KOPT-K1 (cell line): Measurements from ENCODE around the gene ARHGAP24.

Source experiments
- H3K27ac ChIP-seq: fragments of 200-600 bp; sonication (generic); 2 replicates; pipeline ENCODE4 v1.5.1; 2016; ENCODE audit warnings: antibody characterized with exemption, mild to moderate bottlenecking, low read depth, low read length; ENCODE audit not compliant: poor library complexity, severe bottlenecking
- H3K36me3 ChIP-seq: fragments of 200-600 bp; sonication (generic); 2 replicates; pipeline ENCODE4 v1.5.1; 2017; ENCODE audit warnings: antibody characterized with exemption, mild to moderate bottlenecking, low read length, moderate library complexity; ENCODE audit not compliant: insufficient read depth
- H3K9me3 ChIP-seq: fragments of 200-600 bp; sonication (generic); 2 replicates; pipeline ENCODE4 v1.5.1; 2017; ENCODE audit warnings: antibody characterized with exemption, low read length, mild to moderate bottlenecking; ENCODE audit not compliant: insufficient read depth, poor library complexity, severe bottlenecking

ARHGAP24 gene

DNA sequence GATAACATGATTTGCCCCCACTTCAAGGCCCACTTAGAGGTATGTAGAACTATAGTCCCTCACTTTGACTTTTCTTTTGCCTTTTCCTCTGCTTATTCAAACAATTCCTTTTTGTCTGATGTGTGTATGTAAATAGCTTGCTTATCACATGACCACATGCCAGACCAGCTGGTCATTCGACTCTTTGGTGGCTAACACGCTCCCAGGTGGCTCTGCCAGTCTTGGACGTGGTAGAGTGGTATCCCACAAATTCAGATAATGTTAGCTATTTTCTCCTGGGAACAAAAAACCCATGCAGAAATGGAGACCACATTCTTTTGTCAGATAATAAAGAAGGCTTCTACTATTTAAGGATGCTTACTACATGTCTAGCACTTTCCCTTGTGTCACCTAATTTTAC lies 47.9 kb downstream of the ARHGAP24 start:
- H3K9me3 ChIP-seq: no peaks in the 10 kb centered on the region
- no peaks in the 10 kb centered on the region for H3K36me3 ChIP-seq
- H3K27ac ChIP-seq: no peak overlapping the region

DNA sequence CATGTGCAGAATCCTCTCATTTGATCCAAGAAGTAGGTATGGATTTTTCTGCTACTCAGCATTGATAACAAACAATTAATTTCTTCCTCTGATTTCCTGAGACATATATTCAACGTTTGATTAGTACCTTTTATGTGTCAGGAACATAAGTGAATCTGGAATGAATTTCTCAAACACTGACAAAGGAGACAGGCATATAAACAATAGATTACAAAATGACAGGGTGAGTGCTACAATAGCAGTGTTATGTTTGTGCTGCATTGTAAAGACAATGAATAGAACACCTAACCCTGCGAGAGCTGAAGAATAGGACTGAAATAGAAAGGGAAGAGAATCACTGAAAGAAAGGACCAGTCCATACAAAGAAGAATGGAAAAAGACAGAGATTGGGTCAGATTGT lies 52.9 kb downstream of the ARHGAP24 start:
- H3K9me3 ChIP-seq: no peaks in the 10 kb centered on the region
- H3K36me3 ChIP-seq: no peaks in the 10 kb centered on the region
- no peak overlapping the region for H3K27ac ChIP-seq

DNA sequence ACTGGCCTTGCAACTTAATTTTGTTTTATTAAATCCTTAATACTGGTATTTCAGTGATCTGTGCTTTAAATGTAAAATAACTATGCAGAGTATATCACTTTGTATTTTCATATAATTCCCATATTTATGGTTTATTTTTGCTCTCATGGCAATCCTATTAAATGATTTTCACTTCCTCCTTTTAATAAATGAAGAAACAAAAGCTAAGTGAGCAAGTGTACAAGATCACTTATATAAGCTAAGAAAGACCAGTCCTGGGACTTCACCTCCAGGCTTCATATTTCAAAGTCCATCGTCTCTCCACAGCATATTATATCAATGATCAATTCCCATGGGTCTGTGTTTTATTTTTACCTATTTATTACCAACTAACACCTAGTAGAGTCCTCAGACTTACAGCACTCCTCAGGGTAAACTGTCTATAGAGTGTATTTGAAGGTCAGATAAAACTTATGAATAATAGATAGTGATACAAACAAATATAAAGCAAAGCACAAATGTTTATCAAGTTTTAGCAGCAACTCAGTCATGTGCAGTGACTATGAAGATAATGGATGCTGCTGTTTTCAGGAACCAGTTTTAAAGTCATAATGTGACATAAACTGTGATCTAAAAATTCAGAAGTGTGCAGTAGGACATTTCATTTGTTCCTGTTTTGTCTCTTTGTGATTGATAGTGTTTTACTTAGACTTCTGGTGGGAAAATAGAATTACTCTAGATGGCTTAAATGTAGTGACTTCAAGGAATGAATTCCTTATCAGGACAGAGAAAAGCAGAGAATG lies 56.8 kb downstream of the ARHGAP24 start:
- H3K9me3 ChIP-seq: no peaks in the 10 kb centered on the region
- H3K27ac ChIP-seq: no peak overlapping the region
- no peaks in the 10 kb centered on the region for H3K36me3 ChIP-seq

DNA sequence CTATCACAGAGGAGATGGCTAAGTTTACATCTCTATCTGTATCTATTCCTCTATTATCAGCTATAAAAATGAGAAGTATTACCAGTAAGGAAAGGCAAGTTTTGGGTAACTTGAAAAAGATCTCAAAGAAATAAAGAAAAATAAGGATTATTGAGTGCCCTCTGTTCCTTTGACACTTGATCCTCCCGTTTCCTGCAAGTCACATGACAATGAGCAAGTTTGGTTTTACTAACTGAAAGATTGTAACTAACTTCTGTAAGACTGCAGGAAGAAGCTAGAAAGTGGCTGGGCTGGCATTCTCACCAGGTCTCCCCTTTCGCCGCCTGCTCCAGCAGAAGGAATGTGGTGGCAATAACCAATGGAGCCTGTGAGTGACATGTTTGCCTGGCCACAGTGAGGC lies 59.2 kb downstream of the ARHGAP24 start:
- Histone ChIP-seq H3K9me3 (no peaks in the 10 kb centered on the region), H3K27ac (no peak overlapping the region), H3K36me3 (no peaks in the 10 kb centered on the region)

DNA sequence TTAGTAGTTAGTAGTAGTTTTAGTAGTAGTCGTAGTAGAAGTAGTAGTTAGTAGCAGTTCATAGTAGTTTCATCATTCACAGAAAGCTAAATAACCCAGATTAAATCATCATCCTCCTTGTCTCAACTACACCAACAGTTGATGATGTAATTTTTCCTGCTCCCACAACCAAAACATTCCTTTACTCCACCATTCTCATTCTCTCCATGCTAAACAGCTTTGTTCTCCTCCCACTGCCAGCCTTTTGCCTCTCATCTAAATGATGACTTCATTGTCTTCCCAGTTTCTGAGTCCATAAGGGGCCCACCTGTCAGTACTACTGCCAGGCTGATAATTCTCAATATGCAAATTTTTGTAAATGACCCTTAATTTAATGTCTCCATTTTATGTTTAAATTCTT lies 68.9 kb downstream of the ARHGAP24 start:
- no peak overlapping the region for H3K27ac ChIP-seq
- no peaks in the 10 kb centered on the region for H3K9me3 ChIP-seq
- H3K36me3 ChIP-seq: no peaks in the 10 kb centered on the region

DNA sequence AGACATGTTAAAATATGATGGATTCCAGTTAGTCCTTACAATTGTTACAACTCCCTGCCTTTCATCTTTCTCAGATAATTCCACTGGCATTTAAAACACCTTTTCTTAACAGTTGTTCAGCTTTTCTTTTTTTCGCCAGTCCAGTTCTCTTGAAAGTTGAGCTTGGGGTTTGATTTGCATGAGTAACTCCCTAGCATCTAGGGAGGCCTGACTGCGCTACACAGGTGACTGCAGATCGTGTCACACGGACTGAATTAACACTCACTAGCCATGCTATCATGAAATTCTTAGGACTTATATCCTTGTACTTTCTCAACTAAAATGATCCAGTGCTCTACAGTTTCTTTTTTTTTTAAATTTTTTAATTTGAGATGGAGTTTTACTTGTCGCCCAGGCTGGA lies 69.8 kb downstream of the ARHGAP24 start:
- no peaks in the 10 kb centered on the region for H3K36me3 ChIP-seq
- no peak overlapping the region for H3K27ac ChIP-seq
- H3K9me3 ChIP-seq: no peaks in the 10 kb centered on the region

DNA sequence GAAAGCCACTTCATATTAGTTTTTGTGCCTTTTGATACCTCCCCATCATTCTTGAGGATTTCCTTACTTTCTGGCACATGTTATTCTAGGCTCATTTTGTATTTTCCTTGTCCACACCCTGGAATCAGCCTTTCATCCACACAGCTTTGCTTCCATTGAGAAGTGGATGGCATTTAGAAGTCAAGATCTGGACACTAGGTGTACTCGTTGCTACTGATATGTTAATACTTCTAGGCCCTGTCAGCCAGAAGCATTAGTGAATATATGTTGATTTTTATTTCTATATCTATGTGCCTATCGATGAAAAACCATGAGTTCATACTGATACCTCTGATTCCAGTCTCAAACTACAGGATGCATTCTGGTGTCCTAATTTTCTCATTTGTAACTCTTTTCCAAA lies 73.2 kb downstream of the ARHGAP24 start:
- Histone ChIP-seq H3K27ac (no peak overlapping the region), H3K36me3 (no peaks in the 10 kb centered on the region), H3K9me3 (no peaks in the 10 kb centered on the region)

DNA sequence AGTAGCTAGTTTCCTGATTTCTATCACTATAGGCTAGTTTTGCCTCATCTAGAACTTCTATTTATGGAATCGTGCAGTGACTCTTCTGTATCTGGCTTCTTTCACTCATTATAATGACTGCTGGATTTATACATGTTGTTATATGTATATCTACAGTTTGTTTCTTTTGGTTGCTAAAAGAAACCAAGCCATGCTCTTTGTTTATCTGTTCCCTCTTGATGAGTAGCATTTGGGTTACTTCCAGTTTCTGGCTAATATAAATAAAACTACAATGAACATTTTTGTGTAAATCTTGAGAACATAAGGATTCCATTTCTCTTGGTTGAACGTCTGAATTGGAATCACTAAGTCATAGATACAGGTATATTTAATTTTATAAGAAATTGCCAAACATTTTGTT lies 73.9 kb downstream of the ARHGAP24 start:
- Histone ChIP-seq H3K27ac (no peak overlapping the region), H3K36me3 (no peaks in the 10 kb centered on the region), H3K9me3 (no peaks in the 10 kb centered on the region)

DNA sequence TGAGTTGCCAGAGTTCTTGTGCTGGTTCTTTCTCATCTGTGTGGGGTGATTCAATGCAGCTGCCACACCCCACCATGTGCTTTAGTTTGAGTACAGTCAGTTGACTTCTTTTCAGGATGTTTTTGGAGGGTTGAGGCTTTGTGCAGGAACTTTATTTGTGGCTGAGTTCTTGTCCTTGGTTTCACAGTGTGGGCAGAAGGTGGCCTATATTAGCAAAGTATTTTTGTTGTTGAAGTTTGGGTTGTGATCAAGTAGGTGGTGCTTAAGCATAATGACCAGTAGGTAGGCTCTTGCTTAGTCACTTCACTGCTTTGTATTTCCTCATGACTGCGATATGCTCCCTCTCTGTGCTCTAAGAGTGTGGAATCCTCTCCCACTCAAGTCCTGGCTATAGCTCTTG lies 80.3 kb downstream of the ARHGAP24 start:
- H3K36me3 ChIP-seq: no peaks in the 10 kb centered on the region
- H3K27ac ChIP-seq: no peak overlapping the region
- H3K9me3 ChIP-seq: no peaks in the 10 kb centered on the region

DNA sequence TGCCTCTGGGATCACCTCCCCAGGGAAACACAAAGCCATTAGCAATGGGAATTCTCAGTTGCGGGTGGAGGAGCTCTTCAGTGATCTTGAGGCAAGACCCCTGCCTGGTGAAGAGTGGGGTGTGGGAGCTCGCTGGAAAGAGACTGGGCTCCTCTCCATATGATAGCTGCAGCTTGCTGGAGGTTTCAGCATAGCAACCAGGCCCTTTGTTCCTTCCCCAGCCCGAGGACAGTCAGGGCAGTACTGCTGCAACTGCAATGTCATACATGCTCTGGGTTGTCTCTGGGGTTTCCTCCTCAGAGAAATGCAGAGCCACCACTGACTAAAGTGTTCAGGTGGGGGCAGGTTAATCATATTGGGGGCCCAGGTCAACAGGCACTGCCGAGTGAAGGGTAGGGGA lies 81.3 kb downstream of the ARHGAP24 start:
- Histone ChIP-seq H3K9me3 (no peaks in the 10 kb centered on the region), H3K27ac (no peak overlapping the region), H3K36me3 (no peaks in the 10 kb centered on the region)

DNA sequence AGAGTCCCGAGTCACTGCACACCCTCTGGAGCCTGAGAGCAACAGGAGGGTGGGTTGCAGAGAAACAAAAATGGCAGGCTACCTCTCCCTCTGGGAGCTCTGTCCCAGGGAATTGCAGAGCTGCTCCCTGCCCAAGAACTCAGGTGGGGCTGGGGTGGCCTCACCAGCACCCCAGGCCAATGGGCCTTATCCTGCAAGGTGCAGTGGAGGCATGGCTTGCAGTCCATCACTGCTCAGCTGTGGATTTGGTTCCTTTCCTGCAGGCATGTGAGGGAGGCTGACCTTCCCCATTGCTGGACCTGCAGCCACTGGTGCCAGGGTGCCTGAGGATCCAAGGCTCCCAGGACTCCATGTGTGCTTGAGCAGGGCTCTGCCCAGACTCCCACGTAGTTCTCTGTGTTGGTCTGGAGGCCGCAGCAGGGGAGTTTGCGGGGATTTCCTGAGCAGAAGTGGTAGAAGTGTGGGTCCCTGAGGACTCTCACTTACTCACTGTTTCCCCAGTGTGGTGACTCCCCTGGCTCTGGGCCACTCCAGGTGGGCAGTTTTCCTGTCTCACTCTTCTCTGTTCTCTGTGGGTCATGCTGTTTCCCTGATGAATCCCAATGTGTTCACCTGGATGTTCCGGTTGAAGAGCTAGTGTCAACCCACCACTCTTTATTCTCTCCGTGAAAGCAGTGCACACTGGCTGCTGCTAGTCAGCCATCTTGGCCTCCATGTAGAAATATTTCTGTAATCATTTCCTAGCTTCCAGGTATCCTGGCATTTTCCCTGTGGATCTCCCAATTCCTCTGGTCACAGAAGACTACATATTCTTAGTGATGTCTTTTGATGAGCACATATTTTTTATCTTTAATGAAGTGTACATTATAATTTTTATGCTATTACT lies 82.3 kb downstream of the ARHGAP24 start:
- H3K36me3 ChIP-seq: no peaks in the 10 kb centered on the region
- H3K9me3 ChIP-seq: no peaks in the 10 kb centered on the region
- H3K27ac ChIP-seq: no peak overlapping the region

DNA sequence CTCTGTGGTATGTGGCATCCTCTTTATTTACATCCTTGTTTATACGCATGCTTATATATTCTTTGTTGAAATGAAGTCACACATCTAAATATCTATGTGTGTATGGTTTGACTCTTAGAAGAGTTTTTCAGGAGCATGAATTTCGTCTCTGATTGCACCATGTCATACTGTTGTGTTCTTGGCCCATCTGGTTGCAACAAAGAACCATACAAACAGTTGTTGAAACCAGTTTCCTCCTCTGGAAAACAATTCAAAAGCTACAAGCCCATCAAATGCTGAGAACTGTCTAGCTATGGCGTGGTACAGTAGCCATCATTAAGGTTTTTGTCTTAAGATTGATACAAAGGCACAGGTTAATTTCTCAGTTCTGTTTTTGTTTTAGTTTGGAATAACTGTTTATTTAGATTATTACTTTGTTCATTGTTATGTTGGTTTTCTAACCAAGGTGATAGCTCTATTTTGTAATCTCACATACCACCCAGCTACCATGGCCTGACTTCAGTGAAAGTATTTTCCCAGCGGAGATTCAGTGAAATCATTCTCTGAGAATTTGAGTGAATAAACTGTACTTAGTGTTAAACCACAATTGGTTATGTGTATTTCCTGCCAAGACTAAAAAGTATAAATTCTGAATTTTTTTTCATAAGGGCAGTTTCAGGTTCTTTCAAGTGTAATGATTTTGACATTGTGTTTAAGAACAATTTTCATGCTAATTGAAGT lies 91.0 kb downstream of the ARHGAP24 start:
- H3K27ac ChIP-seq: no peak overlapping the region
- no peaks in the 10 kb centered on the region for H3K9me3 ChIP-seq
- no peaks in the 10 kb centered on the region for H3K36me3 ChIP-seq

DNA sequence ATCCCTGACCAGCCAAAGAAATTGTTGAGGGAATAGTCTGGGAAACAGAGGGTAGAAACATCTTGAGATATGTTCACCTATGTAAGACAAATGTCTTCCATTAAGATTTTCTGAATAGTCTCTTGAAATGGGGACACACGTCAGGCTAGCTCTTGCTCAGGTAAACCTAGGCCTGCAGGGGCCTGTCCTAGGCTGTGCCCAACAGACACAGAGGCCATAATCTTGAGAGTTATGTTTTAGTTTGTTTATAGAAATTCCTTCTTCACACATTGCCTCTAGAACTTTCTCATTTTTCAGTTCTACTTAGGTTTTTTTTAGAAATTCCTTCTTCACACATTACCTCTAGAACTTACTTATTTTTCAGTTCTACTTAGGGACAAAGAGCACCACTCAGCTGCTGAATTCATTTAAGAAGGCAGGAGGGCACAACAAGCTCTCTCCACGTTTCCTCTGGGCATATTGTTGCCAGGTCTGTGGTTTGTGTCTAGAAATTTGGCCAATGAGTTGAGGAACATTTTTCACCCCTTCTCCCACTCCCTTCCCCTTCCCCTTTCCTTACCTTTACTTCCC lies 94.9 kb downstream of the ARHGAP24 start:
- no peaks in the 10 kb centered on the region for H3K36me3 ChIP-seq
- no peak overlapping the region for H3K27ac ChIP-seq
- H3K9me3 ChIP-seq: no peaks in the 10 kb centered on the region

DNA sequence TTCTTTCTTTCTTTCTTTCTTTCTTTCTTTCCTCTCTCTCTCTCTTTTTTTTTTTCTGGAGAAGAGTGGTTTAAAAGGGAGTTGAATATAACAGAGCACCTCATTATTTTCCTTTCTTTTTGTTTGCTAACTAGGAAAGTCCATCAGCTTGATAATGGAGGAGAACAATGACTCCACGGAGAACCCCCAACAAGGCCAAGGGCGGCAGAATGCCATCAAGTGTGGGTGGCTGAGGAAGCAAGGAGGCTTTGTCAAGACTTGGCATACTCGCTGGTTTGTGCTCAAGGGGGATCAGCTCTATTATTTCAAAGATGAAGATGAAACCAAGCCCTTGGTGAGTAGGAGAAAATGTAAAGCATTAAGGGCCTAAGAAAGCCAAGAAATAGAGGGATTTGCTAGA lies 95.4 kb downstream of the ARHGAP24 start:
- Histone ChIP-seq H3K36me3 (no peaks in the 10 kb centered on the region), H3K27ac (no peak overlapping the region), H3K9me3 (no peaks in the 10 kb centered on the region)

DNA sequence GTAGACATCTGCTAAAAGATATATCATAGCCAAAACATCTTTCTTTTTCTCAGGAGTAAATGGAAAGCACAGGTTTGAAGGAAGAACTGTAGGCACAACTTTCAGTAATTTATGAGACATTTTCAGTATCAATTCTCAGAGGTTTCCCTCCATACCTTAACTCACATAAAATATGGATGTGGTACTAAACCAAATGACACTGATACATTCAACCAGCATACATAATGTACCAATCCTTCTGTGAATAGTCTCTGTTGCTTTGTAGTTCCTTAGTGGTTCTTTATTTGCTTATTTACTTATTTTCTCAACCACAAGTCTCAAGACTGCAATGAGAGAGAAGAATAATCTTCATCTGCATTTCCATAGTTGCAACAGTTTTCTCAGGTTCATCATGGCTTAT lies 96.1 kb downstream of the ARHGAP24 start:
- Histone ChIP-seq H3K9me3 (no peaks in the 10 kb centered on the region), H3K27ac (no peak overlapping the region), H3K36me3 (no peaks in the 10 kb centered on the region)
